ENCODE results near the gene OR10H4.

GRCh38 chr19:15934332-15935078, 14.3 kb upstream of the OR10H4 start, which contains the start of gene CYP4F11:
- TF ChIP-seq EZH2phosphoT487 (IDR thresholded peaks at IDR 0.05; ENCODE audit: unreplicated experiment) (no peak), POLR2AphosphoS5 (IDR thresholded peaks at IDR 0.05; ENCODE audit: low read depth) (no peak), REST (IDR thresholded peaks at IDR 0.05; ENCODE audit: unreplicated experiment) (no peak), EZH2 (IDR thresholded peaks at IDR 0.05; ENCODE audit: low read depth, unreplicated experiment) (no peak), JUNB (IDR thresholded peaks at IDR 0.05; ENCODE audit: unreplicated experiment) (no peak), CREB1 (CRISPR knock-in tag; IDR thresholded peaks at IDR 0.05; ENCODE audit: low read depth) (no peak), ZNF114 (CRISPR knock-in tag; IDR thresholded peaks at IDR 0.05) (no peak)
- TF ChIP-seq, protein P1, sequence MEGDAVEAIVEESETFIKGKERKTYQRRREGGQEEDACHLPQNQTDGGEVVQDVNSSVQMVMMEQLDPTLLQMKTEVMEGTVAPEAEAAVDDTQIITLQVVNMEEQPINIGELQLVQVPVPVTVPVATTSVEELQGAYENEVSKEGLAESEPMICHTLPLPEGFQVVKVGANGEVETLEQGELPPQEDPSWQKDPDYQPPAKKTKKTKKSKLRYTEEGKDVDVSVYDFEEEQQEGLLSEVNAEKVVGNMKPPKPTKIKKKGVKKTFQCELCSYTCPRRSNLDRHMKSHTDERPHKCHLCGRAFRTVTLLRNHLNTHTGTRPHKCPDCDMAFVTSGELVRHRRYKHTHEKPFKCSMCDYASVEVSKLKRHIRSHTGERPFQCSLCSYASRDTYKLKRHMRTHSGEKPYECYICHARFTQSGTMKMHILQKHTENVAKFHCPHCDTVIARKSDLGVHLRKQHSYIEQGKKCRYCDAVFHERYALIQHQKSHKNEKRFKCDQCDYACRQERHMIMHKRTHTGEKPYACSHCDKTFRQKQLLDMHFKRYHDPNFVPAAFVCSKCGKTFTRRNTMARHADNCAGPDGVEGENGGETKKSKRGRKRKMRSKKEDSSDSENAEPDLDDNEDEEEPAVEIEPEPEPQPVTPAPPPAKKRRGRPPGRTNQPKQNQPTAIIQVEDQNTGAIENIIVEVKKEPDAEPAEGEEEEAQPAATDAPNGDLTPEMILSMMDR (conservative IDR thresholded peaks at IDR 0.05; ENCODE audit: low read depth in 2 of 2) = no peak
- TF ChIP-seq, protein P2, sequence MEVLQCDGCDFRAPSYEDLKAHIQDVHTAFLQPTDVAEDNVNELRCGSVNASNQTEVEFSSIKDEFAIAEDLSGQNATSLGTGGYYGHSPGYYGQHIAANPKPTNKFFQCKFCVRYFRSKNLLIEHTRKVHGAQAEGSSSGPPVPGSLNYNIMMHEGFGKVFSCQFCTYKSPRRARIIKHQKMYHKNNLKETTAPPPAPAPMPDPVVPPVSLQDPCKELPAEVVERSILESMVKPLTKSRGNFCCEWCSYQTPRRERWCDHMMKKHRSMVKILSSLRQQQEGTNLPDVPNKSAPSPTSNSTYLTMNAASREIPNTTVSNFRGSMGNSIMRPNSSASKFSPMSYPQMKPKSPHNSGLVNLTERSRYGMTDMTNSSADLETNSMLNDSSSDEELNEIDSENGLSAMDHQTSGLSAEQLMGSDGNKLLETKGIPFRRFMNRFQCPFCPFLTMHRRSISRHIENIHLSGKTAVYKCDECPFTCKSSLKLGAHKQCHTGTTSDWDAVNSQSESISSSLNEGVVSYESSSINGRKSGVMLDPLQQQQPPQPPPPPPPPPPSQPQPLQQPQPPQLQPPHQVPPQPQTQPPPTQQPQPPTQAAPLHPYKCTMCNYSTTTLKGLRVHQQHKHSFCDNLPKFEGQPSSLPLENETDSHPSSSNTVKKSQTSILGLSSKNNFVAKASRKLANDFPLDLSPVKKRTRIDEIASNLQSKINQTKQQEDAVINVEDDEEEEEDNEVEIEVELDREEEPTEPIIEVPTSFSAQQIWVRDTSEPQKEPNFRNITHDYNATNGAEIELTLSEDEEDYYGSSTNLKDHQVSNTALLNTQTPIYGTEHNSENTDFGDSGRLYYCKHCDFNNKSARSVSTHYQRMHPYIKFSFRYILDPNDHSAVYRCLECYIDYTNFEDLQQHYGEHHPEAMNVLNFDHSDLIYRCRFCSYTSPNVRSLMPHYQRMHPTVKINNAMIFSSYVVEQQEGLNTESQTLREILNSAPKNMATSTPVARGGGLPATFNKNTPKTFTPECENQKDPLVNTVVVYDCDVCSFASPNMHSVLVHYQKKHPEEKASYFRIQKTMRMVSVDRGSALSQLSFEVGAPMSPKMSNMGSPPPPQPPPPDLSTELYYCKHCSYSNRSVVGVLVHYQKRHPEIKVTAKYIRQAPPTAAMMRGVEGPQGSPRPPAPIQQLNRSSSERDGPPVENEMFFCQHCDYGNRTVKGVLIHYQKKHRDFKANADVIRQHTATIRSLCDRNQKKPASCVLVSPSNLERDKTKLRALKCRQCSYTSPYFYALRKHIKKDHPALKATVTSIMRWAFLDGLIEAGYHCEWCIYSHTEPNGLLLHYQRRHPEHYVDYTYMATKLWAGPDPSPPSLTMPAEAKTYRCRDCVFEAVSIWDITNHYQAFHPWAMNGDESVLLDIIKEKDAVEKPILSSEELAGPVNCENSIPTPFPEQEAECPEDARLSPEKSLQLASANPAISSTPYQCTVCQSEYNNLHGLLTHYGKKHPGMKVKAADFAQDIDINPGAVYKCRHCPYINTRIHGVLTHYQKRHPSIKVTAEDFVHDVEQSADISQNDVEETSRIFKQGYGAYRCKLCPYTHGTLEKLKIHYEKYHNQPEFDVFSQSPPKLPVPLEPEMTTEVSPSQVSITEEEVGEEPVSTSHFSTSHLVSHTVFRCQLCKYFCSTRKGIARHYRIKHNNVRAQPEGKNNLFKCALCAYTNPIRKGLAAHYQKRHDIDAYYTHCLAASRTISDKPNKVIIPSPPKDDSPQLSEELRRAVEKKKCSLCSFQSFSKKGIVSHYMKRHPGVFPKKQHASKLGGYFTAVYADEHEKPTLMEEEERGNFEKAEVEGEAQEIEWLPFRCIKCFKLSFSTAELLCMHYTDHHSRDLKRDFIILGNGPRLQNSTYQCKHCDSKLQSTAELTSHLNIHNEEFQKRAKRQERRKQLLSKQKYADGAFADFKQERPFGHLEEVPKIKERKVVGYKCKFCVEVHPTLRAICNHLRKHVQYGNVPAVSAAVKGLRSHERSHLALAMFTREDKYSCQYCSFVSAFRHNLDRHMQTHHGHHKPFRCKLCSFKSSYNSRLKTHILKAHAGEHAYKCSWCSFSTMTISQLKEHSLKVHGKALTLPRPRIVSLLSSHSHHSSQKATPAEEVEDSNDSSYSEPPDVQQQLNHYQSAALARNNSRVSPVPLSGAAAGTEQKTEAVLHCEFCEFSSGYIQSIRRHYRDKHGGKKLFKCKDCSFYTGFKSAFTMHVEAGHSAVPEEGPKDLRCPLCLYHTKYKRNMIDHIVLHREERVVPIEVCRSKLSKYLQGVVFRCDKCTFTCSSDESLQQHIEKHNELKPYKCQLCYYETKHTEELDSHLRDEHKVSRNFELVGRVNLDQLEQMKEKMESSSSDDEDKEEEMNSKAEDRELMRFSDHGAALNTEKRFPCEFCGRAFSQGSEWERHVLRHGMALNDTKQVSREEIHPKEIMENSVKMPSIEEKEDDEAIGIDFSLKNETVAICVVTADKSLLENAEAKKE (CRISPR knock-in tag; IDR thresholded peaks at IDR 0.05) = no peak
